Measurements from ENCODE around the gene TSPAN14. TPM values are rescaled to one million over a fixed set of nuclear protein-coding genes. Genes with fewer than 3 reads are reported as not detected.
"Not testable (repeated sequence)": the region's sequence is repeated elsewhere in the genome, so short reads cannot be mapped to it uniquely, and the experiment has no call there.

The TSPAN14 gene
- total RNA-seq, 1 donor from 2014 or later, result 161 TPM

DNA sequence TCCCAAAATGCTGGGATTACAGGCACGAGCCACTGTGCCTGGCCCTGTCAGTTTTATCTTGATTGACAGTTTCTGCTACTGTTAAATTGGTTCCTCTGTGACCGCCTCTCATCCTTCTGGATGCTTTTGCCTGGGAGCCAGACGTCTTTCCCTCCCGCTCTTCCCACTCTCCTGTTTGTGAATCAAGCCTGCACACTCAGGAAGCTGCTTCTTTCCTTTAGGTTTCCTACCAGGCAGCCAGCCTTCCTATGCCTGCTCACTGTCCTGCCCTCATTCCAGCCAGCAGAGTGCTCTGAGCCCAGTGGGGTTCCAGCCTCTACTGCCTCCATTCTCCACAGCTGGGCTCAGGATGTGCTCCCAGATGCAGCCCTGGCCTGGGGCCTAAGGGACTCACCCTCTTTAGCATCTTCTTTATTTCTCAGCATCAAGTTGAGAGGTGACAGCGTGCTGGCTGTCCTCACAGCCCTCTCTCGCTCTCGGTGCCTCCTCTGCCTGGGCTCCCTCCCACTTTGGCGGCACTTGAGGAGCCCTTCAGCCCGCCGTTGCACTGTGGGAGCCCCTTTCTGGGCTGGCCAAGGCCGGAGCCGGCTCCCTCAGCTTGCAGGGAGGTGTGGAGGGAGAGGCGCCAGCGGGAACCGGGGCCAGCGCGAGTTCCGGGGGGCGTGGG is 88.7 kb downstream of the TSPAN14 start:
- no peak overlapping the region for H3K4me3 ChIP-seq
- no peaks in the 10 kb centered on the region for H3K4me1 ChIP-seq
- H3K27me3 ChIP-seq, result no peaks in the 10 kb centered on the region
- no peak for DNase-seq (ENCODE audit: low spot score in 2 of 2)
- H3K36me3 ChIP-seq, result no peaks in the 10 kb centered on the region
- no peak overlapping the region for H3K27ac ChIP-seq
- intact Hi-C loops (cut with DNase I), result no loop called here
- TF ChIP-seq, protein P1, sequence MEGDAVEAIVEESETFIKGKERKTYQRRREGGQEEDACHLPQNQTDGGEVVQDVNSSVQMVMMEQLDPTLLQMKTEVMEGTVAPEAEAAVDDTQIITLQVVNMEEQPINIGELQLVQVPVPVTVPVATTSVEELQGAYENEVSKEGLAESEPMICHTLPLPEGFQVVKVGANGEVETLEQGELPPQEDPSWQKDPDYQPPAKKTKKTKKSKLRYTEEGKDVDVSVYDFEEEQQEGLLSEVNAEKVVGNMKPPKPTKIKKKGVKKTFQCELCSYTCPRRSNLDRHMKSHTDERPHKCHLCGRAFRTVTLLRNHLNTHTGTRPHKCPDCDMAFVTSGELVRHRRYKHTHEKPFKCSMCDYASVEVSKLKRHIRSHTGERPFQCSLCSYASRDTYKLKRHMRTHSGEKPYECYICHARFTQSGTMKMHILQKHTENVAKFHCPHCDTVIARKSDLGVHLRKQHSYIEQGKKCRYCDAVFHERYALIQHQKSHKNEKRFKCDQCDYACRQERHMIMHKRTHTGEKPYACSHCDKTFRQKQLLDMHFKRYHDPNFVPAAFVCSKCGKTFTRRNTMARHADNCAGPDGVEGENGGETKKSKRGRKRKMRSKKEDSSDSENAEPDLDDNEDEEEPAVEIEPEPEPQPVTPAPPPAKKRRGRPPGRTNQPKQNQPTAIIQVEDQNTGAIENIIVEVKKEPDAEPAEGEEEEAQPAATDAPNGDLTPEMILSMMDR (IDR thresholded peaks at IDR 0.05), result no peak
- H3K9me3 ChIP-seq, result no peaks in the 10 kb centered on the region

- H3K27me3 ChIP-seq; H3K27ac ChIP-seq; intact Hi-C loops (cut with DNase I); DNase-seq (ENCODE audit: low spot score in 2 of 2); H3K4me3 ChIP-seq; H3K36me3 ChIP-seq; H3K9me3 ChIP-seq; H3K4me1 ChIP-seq: not testable (repeated sequence)
Observed at GRCh38 chr10:80543319-80543672, 89.2 kb downstream of the TSPAN14 start.

GRCh38 chr10:80544316-80544953 is 90.3 kb downstream of the TSPAN14 start:
- TF ChIP-seq, protein P1 (IDR thresholded peaks at IDR 0.05), result no peak
- no peaks in the 10 kb centered on the region for H3K9me3 ChIP-seq
- H3K36me3 ChIP-seq, result no peaks in the 10 kb centered on the region
- no peak overlapping the region for H3K27ac ChIP-seq
- intact Hi-C loops (cut with DNase I), result no loop called here
- no peak for DNase-seq (ENCODE audit: low spot score in 2 of 2)
- no peaks in the 10 kb centered on the region for H3K4me1 ChIP-seq
- no peaks in the 10 kb centered on the region for H3K27me3 ChIP-seq
- H3K4me3 ChIP-seq, result no peak overlapping the region

- no peak for DNase-seq (ENCODE audit: low spot score in 2 of 2)
- Histone ChIP-seq H3K27me3 (no peaks in the 10 kb centered on the region), H3K36me3 (no peaks in the 10 kb centered on the region), H3K9me3 (no peaks in the 10 kb centered on the region), H3K4me1 (no peaks in the 10 kb centered on the region), H3K27ac (no peak overlapping the region), H3K4me3 (no peak overlapping the region)
- TF ChIP-seq, protein P1 (IDR thresholded peaks at IDR 0.05), result no peak
- intact Hi-C loops (cut with DNase I), result no loop called here
Observed at GRCh38 chr10:80545258-80545881, 91.3 kb downstream of the TSPAN14 start.

- intact Hi-C loops (cut with DNase I), result no loop called here
- Histone ChIP-seq H3K9me3 (no peaks in the 10 kb centered on the region), H3K4me1 (no peaks in the 10 kb centered on the region), H3K4me3 (no peak overlapping the region), H3K36me3 (no peaks in the 10 kb centered on the region), H3K27ac (no peak overlapping the region), H3K27me3 (no peaks in the 10 kb centered on the region)
- TF ChIP-seq, protein P1 (IDR thresholded peaks at IDR 0.05), result no peak
- DNase-seq (ENCODE audit: low spot score in 2 of 2), result no peak
Observed at GRCh38 chr10:80552151-80552646, 98.1 kb downstream of the TSPAN14 start.

- TF ChIP-seq, protein P1 (IDR thresholded peaks at IDR 0.05), result no peak
- no peak overlapping the region for H3K4me3 ChIP-seq
- no peaks in the 10 kb centered on the region for H3K4me1 ChIP-seq
- no peaks in the 10 kb centered on the region for H3K27me3 ChIP-seq
- DNase-seq (ENCODE audit: low spot score in 2 of 2), result no peak
- H3K9me3 ChIP-seq, result no peaks in the 10 kb centered on the region
- H3K27ac ChIP-seq, result no peak overlapping the region
- intact Hi-C loops (cut with DNase I), result no loop called here
- no peaks in the 10 kb centered on the region for H3K36me3 ChIP-seq
Observed at GRCh38 chr10:80553436-80553835, 99.3 kb downstream of the TSPAN14 start.

Measured in ascending aorta (tissue), 2 donors.